ENCODE data around the gene PPP1R3C. TPM values are rescaled to one million over a fixed set of nuclear protein-coding genes. Genes with fewer than 3 reads are reported as not detected.

PPP1R3C gene
- total RNA-seq, 1 donor from 2014 or later, result 6.4 TPM

DNA sequence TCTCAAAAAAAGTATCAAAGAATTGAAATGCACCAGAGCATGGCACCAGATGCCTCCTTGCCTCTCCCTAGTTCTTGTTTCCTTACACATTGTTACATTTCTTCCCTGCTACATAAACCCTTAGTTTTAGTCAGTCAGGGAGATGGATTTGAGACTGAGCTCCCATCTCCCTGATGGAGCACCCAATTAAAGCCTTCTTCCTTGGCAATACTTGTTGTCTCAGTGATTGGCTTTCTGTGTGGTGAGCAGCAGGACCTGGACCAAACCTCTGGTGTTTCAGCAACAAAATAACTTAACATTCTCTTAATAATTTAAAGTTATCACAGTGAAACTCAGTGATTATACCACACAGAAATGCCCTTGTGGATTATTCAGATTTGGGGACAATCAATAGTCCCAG lies 26.9 kb downstream of the PPP1R3C start:
- TF ChIP-seq, protein P1, sequence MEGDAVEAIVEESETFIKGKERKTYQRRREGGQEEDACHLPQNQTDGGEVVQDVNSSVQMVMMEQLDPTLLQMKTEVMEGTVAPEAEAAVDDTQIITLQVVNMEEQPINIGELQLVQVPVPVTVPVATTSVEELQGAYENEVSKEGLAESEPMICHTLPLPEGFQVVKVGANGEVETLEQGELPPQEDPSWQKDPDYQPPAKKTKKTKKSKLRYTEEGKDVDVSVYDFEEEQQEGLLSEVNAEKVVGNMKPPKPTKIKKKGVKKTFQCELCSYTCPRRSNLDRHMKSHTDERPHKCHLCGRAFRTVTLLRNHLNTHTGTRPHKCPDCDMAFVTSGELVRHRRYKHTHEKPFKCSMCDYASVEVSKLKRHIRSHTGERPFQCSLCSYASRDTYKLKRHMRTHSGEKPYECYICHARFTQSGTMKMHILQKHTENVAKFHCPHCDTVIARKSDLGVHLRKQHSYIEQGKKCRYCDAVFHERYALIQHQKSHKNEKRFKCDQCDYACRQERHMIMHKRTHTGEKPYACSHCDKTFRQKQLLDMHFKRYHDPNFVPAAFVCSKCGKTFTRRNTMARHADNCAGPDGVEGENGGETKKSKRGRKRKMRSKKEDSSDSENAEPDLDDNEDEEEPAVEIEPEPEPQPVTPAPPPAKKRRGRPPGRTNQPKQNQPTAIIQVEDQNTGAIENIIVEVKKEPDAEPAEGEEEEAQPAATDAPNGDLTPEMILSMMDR (IDR thresholded peaks at IDR 0.05), result no peak
- Histone ChIP-seq H3K9me3 (ENCODE audit: low read depth) (no peaks in the 10 kb centered on the region), H3K4me3 (no peak overlapping the region), H3K79me2 (ENCODE audit: low read depth) (no peaks in the 10 kb centered on the region), H3K4me2 (no peak overlapping the region), H3K36me3 (no peaks in the 10 kb centered on the region), H3K9ac (no peak overlapping the region), H2AFZ (replicated peaks) (no peak overlapping the region), H4K20me1 (ENCODE audit: low read depth) (no peaks in the 10 kb centered on the region), H3K27me3 (no peaks in the 10 kb centered on the region), H3K27ac (no peak overlapping the region), H3K4me1 (peaks cover 5% of the 10 kb centered on the region), H3F3A (ENCODE audit: low read depth) (no peaks in the 10 kb centered on the region)
- Mint-ChIP-seq H3K4me3 (no peak overlapping the region), H3K27me3 (ENCODE audit: insufficient read depth, low read depth) (peaks cover 2% of the 10 kb centered on the region), H3K9me3 (peaks cover 13% of the 10 kb centered on the region), H3K36me3 (no peaks in the 10 kb centered on the region), H3K27ac (no peak overlapping the region), H3K4me1 (no peaks in the 10 kb centered on the region)
- DNase-seq (ENCODE audit: low spot score), result no peak

DNA sequence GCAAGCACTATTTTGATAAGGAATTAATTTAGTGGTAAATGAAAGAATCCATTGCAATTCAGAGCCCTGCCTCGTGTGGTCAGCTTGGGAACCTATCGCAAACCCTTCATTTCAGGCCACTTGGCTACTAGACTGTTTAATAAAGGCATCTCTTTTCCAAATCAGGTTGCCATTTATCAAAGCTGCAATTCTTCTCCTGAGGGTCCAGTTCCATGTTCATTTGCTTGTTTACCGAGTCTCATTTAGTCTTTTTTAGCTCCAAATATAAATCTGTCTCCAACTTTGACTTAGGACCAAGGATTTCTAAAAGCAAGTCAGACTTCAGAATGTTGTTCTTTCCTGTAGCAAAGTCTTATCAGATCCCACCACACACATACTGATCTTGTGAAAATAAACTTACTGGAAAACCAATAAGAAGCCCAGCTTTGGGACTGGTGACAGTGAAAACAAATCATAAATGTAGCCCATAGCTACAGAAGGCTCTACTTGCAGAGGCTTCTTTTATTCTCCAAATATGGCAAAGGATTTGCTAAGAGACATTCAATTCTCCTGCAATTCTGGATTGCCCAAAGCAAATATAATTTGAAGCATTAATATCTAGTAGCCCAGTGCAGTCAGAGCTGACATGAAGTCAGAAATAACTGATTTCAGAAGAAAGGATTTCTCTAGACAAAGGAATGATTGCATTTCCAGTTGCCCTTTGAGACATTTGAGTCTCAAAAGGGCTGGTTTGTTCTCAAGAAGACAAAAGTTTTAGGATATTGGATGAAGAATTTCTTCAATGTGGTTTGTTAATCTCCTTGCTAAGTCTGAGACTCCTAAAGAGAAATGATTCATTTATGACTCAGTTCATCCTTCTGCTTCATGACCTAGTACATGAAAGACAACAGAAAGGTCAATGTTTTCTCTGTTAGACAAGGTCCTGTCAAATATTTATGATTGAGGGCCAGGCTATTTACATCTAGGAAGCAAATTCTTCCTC lies 28.0 kb downstream of the PPP1R3C start:
- Histone ChIP-seq H3K79me2 (ENCODE audit: low read depth) (no peaks in the 10 kb centered on the region), H2AFZ (replicated peaks) (no peak overlapping the region), H3K27me3 (no peaks in the 10 kb centered on the region), H4K20me1 (ENCODE audit: low read depth) (no peaks in the 10 kb centered on the region), H3K4me2 (no peak overlapping the region), H3K9ac (no peak overlapping the region), H3K36me3 (no peaks in the 10 kb centered on the region), H3K4me3 (no peak overlapping the region), H3K9me3 (ENCODE audit: low read depth) (no peaks in the 10 kb centered on the region), H3F3A (ENCODE audit: low read depth) (no peaks in the 10 kb centered on the region), H3K27ac (no peak overlapping the region), H3K4me1 (peaks cover 5% of the 10 kb centered on the region)
- Mint-ChIP-seq H3K27me3 (ENCODE audit: insufficient read depth, low read depth) (peaks cover 2% of the 10 kb centered on the region), H3K9me3 (peaks cover 13% of the 10 kb centered on the region), H3K36me3 (no peaks in the 10 kb centered on the region), H3K4me3 (no peak overlapping the region), H3K27ac (no peak overlapping the region), H3K4me1 (no peaks in the 10 kb centered on the region)
- DNase-seq (ENCODE audit: low spot score), result no peak
- no peak for TF ChIP-seq EZH2phosphoT487 (IDR thresholded peaks at IDR 0.05)
- TF ChIP-seq, protein P1 (IDR thresholded peaks at IDR 0.05), result peak; percentile 16

DNA sequence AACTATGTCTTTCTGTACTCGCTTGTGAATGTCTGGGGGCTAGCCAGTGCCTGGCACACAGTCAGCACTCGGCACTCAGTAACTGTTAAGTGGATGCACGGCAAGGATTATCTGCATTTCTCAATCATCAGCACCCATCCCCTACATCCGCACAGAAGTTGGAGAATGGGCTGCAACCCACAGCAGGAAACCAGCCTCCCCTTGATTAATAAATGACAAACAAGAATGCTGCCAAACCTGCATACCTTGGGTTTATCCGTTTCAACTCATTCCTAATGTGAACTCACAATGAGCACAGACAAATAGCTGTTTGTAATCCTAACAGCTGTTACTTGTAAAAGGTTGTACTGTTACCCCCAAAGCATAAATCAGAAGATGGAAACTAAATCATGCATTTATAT lies 28.9 kb downstream of the PPP1R3C start:
- no peak for TF ChIP-seq EZH2phosphoT487 (IDR thresholded peaks at IDR 0.05)
- TF ChIP-seq, protein P1 (IDR thresholded peaks at IDR 0.05), result no peak
- no peak for TF ChIP-seq EZH2 (IDR thresholded peaks at IDR 0.05)
- Histone ChIP-seq H3F3A (ENCODE audit: low read depth) (no peaks in the 10 kb centered on the region), H3K4me3 (no peak overlapping the region), H3K9me3 (ENCODE audit: low read depth) (no peaks in the 10 kb centered on the region), H4K20me1 (ENCODE audit: low read depth) (no peaks in the 10 kb centered on the region), H3K4me1 (peaks cover 5% of the 10 kb centered on the region), H3K36me3 (no peaks in the 10 kb centered on the region), H3K9ac (no peak overlapping the region), H3K4me2 (no peak overlapping the region), H2AFZ (replicated peaks) (no peak overlapping the region), H3K27ac (no peak overlapping the region), H3K27me3 (no peaks in the 10 kb centered on the region), H3K79me2 (ENCODE audit: low read depth) (no peaks in the 10 kb centered on the region)
- Mint-ChIP-seq H3K36me3 (no peaks in the 10 kb centered on the region), H3K27ac (no peak overlapping the region), H3K9me3 (peaks cover 13% of the 10 kb centered on the region), H3K27me3 (ENCODE audit: insufficient read depth, low read depth) (peaks cover 2% of the 10 kb centered on the region), H3K4me1 (no peaks in the 10 kb centered on the region), H3K4me3 (no peak overlapping the region)
- DNase-seq (ENCODE audit: low spot score), result no peak
